ENCODE data around the gene NUCKS1. TPM values are rescaled to one million over a fixed set of nuclear protein-coding genes. Genes with fewer than 3 reads are reported as not detected.
A peak's percentile ranks its signal among the peaks of the same experiment; 100 is the strongest.

Gene NUCKS1
- polyA plus RNA-seq = 100 to 1,000 TPM in 1 of 4 donors, 10 to 100 TPM in 2, 1 to 10 TPM in 1; 7.8 to 104 (median 32.1) TPM
- long read RNA-seq, donor 1 = 0 reads
- long read RNA-seq, donor 2, full-length matches to known transcripts = 8 of 22 reads
- long read RNA-seq, donor 2, partial matches to known transcripts = 14 of 22 reads
- long read RNA-seq, donor 2, other reads (novel, unspliced or antisense) = 0 of 22 reads
- long read RNA-seq, donor 3, full-length matches to known transcripts = 10 of 95 reads
- long read RNA-seq, donor 3, partial matches to known transcripts = 85 of 95 reads
- long read RNA-seq, donor 3, other reads (novel, unspliced or antisense) = 0 of 95 reads
- long read RNA-seq, donor 4 = 0 reads
- long read RNA-seq, donor 5, full-length matches to known transcripts = 7 of 35 reads
- long read RNA-seq, donor 5, partial matches to known transcripts = 22 of 35 reads
- long read RNA-seq, donor 5, other reads (novel, unspliced or antisense) = 6 of 35 reads
- long read RNA-seq, donor 6, full-length matches to known transcripts = 16 of 57 reads
- long read RNA-seq, donor 6, partial matches to known transcripts = 41 of 57 reads
- long read RNA-seq, donor 6, other reads (novel, unspliced or antisense) = 0 of 57 reads
- long read RNA-seq, donor 7 = 0 reads
- long read RNA-seq, donor 8, full-length matches to known transcripts = 2 of 10 reads
- long read RNA-seq, donor 8, partial matches to known transcripts = 8 of 10 reads
- long read RNA-seq, donor 8, other reads (novel, unspliced or antisense) = 0 of 10 reads
- long read RNA-seq, donor 9, full-length matches to known transcripts = 6 of 12 reads
- long read RNA-seq, donor 9, partial matches to known transcripts = 6 of 12 reads
- long read RNA-seq, donor 9, other reads (novel, unspliced or antisense) = 0 of 12 reads
- long read RNA-seq, donor 10, full-length matches to known transcripts = 31 of 155 reads
- long read RNA-seq, donor 10, partial matches to known transcripts = 124 of 155 reads
- long read RNA-seq, donor 10, other reads (novel, unspliced or antisense) = 0 of 155 reads

DNA sequence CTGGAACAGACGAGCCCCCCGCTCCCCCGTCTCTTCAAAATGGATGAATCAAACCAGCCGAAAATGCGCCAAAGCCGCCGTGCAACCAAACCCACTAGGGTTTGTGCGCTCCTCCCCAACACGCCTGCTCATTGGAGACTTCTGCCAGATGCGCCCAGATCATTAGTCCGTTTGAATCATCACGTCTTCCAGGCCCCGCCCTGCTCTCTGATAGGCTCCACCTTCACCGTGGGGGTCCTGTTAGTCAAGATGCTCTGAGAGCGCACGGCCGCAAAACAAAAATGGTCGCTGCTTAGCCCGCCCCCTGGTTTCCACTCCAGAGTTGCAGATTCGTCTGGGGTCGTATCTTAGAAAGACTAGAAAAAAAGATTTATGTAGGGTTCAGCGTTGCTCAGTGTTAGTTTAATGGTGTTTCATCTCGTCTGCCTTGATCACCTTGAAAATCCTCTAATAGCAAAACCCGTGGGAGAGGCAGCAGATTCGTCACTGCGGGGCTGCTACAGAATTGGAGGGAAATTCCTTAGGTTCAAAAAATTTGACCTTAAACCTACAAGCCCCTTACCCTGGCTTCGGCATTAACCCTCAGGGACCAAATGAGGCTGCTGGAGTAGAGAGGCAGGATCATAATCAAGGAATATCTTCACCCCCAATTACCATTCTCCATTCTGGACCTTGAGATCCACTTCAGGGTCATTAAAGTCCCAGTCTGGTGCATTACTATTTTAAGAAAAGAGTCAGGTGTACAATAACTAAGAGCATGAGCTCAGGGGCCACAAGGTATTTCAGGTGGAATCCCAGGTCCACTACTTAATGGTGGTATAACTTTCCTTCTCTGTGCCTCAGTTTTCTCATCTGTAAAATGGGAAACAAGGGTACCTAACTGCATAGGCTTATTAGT, at the start of gene NUCKS1:
Gene NUCKS1, minus strand, starts transcription at position 45 of the 898 bp plus-strand sequence. CDS start 209 bp downstream, outside the sequence.
- FAIRE-seq (no peak), DNase-seq (peak; percentile 98 to 99)
- H3K27ac ChIP-seq (ENCODE audit: low read depth in 1 of 3, low read length in 2 of 3) = peak within 1 kb of the TSS; percentile 95 to 99 (median 97)
- no peaks in the 10 kb centered on the region for H3K27me3 ChIP-seq (ENCODE audit: control insufficient read depth in 3 of 3, insufficient read depth in 3 of 3, low read length in 3 of 3)
- WGBS, 3 donors = 0 to 1% (median 1%) methylated on average over 27 of the region's 27 CpGs
- H3K36me3 ChIP-seq (ENCODE audit: control insufficient read depth in 3 of 3, insufficient read depth in 2 of 3, low read depth in 1 of 3, low read length in 3 of 3) = no peaks in the 10 kb centered on the region
- peak within 1 kb of the TSS; percentile 92 to 99 (median 94) for H3K4me3 ChIP-seq (ENCODE audit: low read depth in 1 of 3, low read length in 3 of 3)
- peaks cover 0 to 9% (median 9%) of the 10 kb centered on the region in 3 donors for H3K4me1 ChIP-seq (ENCODE audit: control insufficient read depth in 3 of 3, insufficient read depth in 2 of 3, low read depth in 1 of 3, low read length in 2 of 3)
- no peaks in the 10 kb centered on the region for H3K9me3 ChIP-seq (ENCODE audit: control insufficient read depth in 2 of 2, insufficient read depth in 1 of 2, low read depth in 1 of 2, low read length in 1 of 2)

- Histone ChIP-seq H3K36me3 (ENCODE audit: control insufficient read depth in 3 of 3, insufficient read depth in 2 of 3, low read depth in 1 of 3, low read length in 3 of 3) (peaks cover 0 to 38% (median 0%) of the 10 kb centered on the region in 3 donors), H3K4me1 (ENCODE audit: control insufficient read depth in 3 of 3, insufficient read depth in 2 of 3, low read depth in 1 of 3, low read length in 2 of 3) (no peaks in the 10 kb centered on the region), H3K9me3 (ENCODE audit: control insufficient read depth in 2 of 2, insufficient read depth in 1 of 2, low read depth in 1 of 2, low read length in 1 of 2) (no peaks in the 10 kb centered on the region), H3K27me3 (ENCODE audit: control insufficient read depth in 3 of 3, insufficient read depth in 3 of 3, low read length in 3 of 3) (no peaks in the 10 kb centered on the region), H3K4me3 (ENCODE audit: low read depth in 1 of 3, low read length in 3 of 3) (no peak overlapping the region), H3K27ac (ENCODE audit: low read depth in 1 of 3, low read length in 2 of 3) (no peak overlapping the region)
- 16 to 75% (median 43%) methylated on average over 5 of the region's 5 CpGs for WGBS, 3 donors
- peak in 1 of 2 donors; percentile 56 for DNase-seq
- FAIRE-seq = no peak
These were observed 48.6 kb upstream of the NUCKS1 start for GRCh38 chr1:205798577-205798976.

DNA sequence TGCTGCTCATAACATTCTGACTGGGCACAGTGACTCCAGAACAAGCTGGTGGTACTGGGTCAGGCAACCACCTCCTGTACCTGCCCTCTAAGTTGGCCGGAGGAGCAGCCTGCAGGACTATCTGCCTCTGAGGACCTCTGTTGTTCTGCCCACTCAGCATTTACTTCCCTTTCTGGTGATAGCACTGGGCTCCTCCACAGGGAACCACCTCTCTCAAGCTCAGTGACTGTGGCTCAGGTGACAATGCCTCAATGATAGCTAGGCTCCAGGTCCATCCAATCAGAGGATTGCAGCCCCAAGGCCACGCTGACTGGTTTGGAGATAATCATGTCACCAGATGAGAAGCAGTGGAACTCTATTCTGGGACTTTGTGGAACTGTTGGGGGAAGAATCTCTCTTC, 47.2 kb upstream of the NUCKS1 start:
- FAIRE-seq = no peak

GRCh38 chr1:205794011-205794730, 44.2 kb upstream of the NUCKS1 start:
- no peaks in the 10 kb centered on the region for H3K4me1 ChIP-seq (ENCODE audit: control insufficient read depth in 3 of 3, insufficient read depth in 2 of 3, low read depth in 1 of 3, low read length in 2 of 3)
- FAIRE-seq (no peak), DNase-seq (no peak)
- H3K9me3 ChIP-seq (ENCODE audit: control insufficient read depth in 2 of 2, insufficient read depth in 1 of 2, low read depth in 1 of 2, low read length in 1 of 2) = no peaks in the 10 kb centered on the region
- no peak overlapping the region for H3K4me3 ChIP-seq (ENCODE audit: low read depth in 1 of 3, low read length in 3 of 3)
- H3K27ac ChIP-seq (ENCODE audit: low read depth in 1 of 3, low read length in 2 of 3) = no peak overlapping the region
- H3K36me3 ChIP-seq (ENCODE audit: control insufficient read depth in 3 of 3, insufficient read depth in 2 of 3, low read depth in 1 of 3, low read length in 3 of 3) = peaks cover 0 to 31% (median 3%) of the 10 kb centered on the region in 3 donors
- WGBS, 3 donors = 58 to 63% (median 61%) methylated on average over 5 of the region's 5 CpGs
- no peaks in the 10 kb centered on the region for H3K27me3 ChIP-seq (ENCODE audit: control insufficient read depth in 3 of 3, insufficient read depth in 3 of 3, low read length in 3 of 3)

More for the DNA sequence above, 47.2 kb upstream of the NUCKS1 start:
- Histone ChIP-seq H3K27me3 (ENCODE audit: control insufficient read depth in 3 of 3, insufficient read depth in 3 of 3, low read length in 3 of 3) (no peaks in the 10 kb centered on the region), H3K36me3 (ENCODE audit: control insufficient read depth in 3 of 3, insufficient read depth in 2 of 3, low read depth in 1 of 3, low read length in 3 of 3) (peaks cover 0 to 46% (median 0%) of the 10 kb centered on the region in 3 donors), H3K9me3 (ENCODE audit: control insufficient read depth in 2 of 2, insufficient read depth in 1 of 2, low read depth in 1 of 2, low read length in 1 of 2) (no peaks in the 10 kb centered on the region), H3K4me1 (ENCODE audit: control insufficient read depth in 3 of 3, insufficient read depth in 2 of 3, low read depth in 1 of 3, low read length in 2 of 3) (no peaks in the 10 kb centered on the region), H3K4me3 (ENCODE audit: low read depth in 1 of 3, low read length in 3 of 3) (no peak overlapping the region), H3K27ac (ENCODE audit: low read depth in 1 of 3, low read length in 2 of 3) (no peak overlapping the region)
- 88 to 100% (median 95%) methylated on average over 2 of the region's 2 CpGs for WGBS, 3 donors
- DNase-seq = peak in 1 of 2 donors; percentile 21

DNA sequence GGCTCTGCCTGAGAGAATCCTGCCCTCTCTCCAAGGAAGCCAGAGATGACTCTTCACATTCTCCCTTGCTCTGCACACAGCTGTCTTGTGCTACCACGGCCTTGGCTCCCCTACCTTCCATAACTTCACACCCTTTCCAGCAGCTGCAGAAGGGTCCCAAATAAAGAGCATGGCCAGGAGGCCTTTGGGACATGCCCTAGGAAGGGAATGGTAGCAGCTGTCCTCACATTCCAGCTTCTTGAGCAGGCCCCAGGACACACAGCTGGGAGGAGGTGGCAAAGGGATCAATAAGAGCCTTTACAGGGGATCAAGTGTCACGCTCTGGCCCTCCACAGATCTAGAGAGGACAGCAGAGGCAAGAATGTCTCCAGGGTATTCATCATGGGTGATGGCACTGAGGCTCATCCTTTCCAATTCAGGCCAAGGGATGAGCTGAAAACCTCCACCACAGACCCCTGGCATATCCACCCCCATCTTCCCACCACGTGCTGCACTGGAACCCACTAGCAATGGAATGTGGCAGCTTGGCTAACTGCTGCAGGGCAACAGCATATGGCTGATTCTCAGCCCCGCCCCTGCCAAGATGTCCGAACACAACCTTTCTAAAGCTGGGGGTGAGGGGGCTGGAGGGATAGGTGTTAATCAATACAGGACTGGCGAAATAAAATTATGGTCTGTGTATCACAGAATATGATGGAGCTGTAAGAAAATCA, 43.1 kb upstream of the NUCKS1 start:
- 66 to 79% (median 79%) methylated on average over 6 of the region's 6 CpGs for WGBS, 3 donors
- no peaks in the 10 kb centered on the region for H3K9me3 ChIP-seq (ENCODE audit: control insufficient read depth in 2 of 2, insufficient read depth in 1 of 2, low read depth in 1 of 2, low read length in 1 of 2)
- H3K36me3 ChIP-seq (ENCODE audit: control insufficient read depth in 3 of 3, insufficient read depth in 2 of 3, low read depth in 1 of 3, low read length in 3 of 3) = peaks cover 0 to 24% (median 3%) of the 10 kb centered on the region in 3 donors
- H3K4me3 ChIP-seq (ENCODE audit: low read depth in 1 of 3, low read length in 3 of 3) = no peak overlapping the region
- H3K4me1 ChIP-seq (ENCODE audit: control insufficient read depth in 3 of 3, insufficient read depth in 2 of 3, low read depth in 1 of 3, low read length in 2 of 3) = no peaks in the 10 kb centered on the region
- FAIRE-seq = no peak
- H3K27ac ChIP-seq (ENCODE audit: low read depth in 1 of 3, low read length in 2 of 3) = no peak overlapping the region
- H3K27me3 ChIP-seq (ENCODE audit: control insufficient read depth in 3 of 3, insufficient read depth in 3 of 3, low read length in 3 of 3) = no peaks in the 10 kb centered on the region
- DNase-seq = no peak

- 75 to 91% (median 88%) methylated on average over 8 of the region's 8 CpGs for WGBS, 3 donors
- Histone ChIP-seq H3K4me3 (ENCODE audit: low read depth in 1 of 3, low read length in 3 of 3) (no peak overlapping the region), H3K36me3 (ENCODE audit: control insufficient read depth in 3 of 3, insufficient read depth in 2 of 3, low read depth in 1 of 3, low read length in 3 of 3) (peaks cover 0 to 24% (median 3%) of the 10 kb centered on the region in 3 donors), H3K27me3 (ENCODE audit: control insufficient read depth in 3 of 3, insufficient read depth in 3 of 3, low read length in 3 of 3) (no peaks in the 10 kb centered on the region), H3K27ac (ENCODE audit: low read depth in 1 of 3, low read length in 2 of 3) (no peak overlapping the region), H3K4me1 (ENCODE audit: control insufficient read depth in 3 of 3, insufficient read depth in 2 of 3, low read depth in 1 of 3, low read length in 2 of 3) (peaks cover 0 to 4% (median 0%) of the 10 kb centered on the region in 3 donors), H3K9me3 (ENCODE audit: control insufficient read depth in 2 of 2, insufficient read depth in 1 of 2, low read depth in 1 of 2, low read length in 1 of 2) (no peaks in the 10 kb centered on the region)
- FAIRE-seq (no peak), DNase-seq (no peak)
These were observed 42.5 kb upstream of the NUCKS1 start for GRCh38 chr1:205792481-205792881.
